ENCODE measurements around the gene CDX2.

The CDX2 gene

GRCh38 chr13:27933118-27933517 lies 36.0 kb downstream of the CDX2 start:
- in situ Hi-C loops (cut with MboI; ENCODE audit: low sequenced_read_pairs): no loop called here

DNA sequence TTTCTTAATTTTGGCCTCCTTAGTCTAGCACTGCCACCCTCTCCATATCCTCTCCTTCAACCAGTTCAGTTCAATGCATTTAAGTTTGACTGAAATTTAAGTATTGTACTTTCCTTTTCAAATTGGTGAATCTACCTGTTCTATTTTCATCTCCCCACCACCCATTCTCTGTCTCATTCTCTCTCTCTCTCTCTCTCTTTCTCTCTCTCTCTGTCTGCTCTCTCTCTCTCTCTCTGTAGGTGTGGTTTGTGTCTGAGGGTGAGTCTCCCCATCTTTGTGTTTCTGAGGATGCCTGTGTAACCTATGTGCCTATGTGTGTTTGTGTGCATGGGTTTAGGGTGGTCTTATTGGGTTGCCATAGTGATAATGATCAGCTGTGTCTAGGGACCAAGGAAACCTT lies 39.2 kb downstream of the CDX2 start:
- in situ Hi-C loops (cut with MboI; ENCODE audit: low sequenced_read_pairs): no loop called here

DNA sequence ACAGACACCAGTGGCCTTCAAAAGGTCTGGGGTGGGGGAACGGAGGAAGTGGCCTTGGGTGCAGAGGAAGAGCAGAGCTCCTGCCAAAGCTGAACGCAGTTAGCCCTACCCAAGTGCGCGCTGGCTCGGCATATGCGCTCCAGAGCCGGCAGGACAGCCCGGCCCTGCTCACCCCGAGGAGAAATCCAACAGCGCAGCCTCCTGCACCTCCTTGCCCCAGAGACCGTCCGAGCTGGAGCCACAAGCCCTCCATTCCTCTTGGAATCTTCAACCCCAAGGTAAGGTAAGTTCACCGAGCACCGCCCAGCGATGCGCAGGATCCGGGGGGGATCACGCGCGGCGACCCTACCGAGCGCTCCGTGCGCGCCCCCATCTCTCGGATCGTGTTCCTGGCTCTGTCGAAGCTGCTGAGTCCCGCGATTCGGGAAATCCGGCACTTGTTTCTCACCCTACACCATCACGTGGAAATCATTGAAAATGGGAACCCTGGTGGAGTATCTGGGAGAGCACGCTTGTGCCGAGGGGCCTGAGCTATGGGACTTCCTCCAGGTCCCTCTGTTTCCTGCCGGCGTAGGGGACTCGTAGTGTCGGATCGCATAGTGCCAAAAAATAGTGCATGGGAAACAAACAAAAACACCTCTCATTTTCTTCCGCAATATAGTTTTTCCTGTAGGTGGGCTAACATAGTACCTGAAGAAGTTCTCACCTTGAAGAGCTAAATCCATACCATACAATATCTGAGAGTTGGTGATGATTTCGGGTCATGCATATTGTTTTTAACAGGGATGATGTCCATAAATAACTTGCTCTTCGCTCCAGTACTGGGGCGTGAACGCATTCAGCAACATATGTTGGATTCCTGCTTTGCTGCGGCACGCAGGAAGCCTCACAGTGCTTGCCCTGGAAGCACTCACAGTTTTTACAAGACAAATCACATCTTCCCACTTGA lies 40.0 kb downstream of the CDX2 start:
- in situ Hi-C loops (cut with MboI; ENCODE audit: low sequenced_read_pairs): no loop called here

DNA sequence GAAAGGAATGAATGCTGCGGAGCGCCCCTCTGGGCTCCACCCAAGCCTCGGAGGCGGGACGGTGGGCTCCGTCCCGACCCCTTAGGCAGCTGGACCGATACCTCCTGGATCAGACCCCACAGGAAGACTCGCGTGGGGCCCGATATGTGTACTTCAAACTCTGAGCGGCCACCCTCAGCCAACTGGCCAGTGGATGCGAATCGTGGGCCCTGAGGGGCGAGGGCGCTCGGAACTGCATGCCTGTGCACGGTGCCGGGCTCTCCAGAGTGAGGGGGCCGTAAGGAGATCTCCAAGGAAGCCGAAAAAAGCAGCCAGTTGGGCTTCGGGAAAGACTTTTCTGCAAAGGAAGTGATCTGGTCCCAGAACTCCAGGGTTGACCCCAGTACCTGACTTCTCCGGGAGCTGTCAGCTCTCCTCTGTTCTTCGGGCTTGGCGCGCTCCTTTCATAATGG lies 40.7 kb downstream of the CDX2 start:
- in situ Hi-C loops (cut with MboI; ENCODE audit: low sequenced_read_pairs): no loop called here

- in situ Hi-C loops (cut with MboI; ENCODE audit: low sequenced_read_pairs): no loop called here
These were observed 41.4 kb downstream of the CDX2 start for GRCh38 chr13:27927444-27928352.

- in situ Hi-C loops (cut with MboI; ENCODE audit: low sequenced_read_pairs): no loop called here
These were observed 42.3 kb downstream of the CDX2 start for GRCh38 chr13:27926644-27927434.

DNA sequence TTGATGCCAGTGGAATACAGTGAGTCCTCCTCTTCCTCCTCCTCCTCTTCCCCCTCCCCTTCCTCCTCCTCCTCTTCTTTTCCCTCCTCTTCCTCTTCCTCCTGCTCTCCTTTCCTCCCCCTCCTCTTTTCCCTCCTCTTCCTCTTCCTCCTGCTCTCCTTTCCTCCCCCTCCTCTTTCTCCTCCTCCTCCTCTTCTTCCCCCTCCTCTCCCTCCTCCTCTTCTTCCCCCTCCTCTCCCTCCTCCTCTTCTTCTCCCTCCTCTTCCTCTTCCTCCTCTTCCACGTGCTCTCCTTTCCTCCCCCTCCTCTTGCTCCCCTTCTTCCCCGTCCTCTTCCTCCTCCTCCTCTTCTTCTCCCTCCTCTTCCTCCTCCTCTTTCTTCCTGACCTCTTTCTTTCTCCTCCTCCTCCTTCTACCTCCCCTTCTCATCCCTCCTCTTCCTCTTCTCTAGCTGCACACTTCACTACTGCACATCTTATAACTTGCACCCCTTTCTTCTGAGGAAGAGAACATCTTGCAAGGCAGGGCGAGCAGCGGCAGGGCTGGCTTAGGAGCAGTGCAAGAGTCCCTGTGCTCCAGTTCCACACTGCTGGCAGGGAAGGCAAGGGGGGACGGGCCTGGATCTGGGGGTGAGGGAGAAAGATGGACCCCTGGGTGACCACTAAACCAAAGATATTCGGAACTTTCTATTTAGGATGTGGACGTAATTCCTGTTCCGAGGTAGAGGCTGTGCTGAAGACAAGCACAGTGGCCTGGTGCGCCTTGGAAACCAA lies 43.7 kb downstream of the CDX2 start:
- in situ Hi-C loops (cut with MboI; ENCODE audit: low sequenced_read_pairs): no loop called here

- in situ Hi-C loops (cut with MboI; ENCODE audit: low sequenced_read_pairs): no loop called here
These were observed 44.5 kb downstream of the CDX2 start for GRCh38 chr13:27924529-27925141.

GRCh38 chr13:27923794-27924528 lies 45.2 kb downstream of the CDX2 start:
- in situ Hi-C loops (cut with MboI; ENCODE audit: low sequenced_read_pairs): no loop called here

GRCh38 chr13:27922883-27923612 lies 46.1 kb downstream of the CDX2 start:
- in situ Hi-C loops (cut with MboI; ENCODE audit: low sequenced_read_pairs): no loop called here

GRCh38 chr13:27921961-27922882 lies 46.9 kb downstream of the CDX2 start:
- in situ Hi-C loops (cut with MboI; ENCODE audit: low sequenced_read_pairs): no loop called here

DNA sequence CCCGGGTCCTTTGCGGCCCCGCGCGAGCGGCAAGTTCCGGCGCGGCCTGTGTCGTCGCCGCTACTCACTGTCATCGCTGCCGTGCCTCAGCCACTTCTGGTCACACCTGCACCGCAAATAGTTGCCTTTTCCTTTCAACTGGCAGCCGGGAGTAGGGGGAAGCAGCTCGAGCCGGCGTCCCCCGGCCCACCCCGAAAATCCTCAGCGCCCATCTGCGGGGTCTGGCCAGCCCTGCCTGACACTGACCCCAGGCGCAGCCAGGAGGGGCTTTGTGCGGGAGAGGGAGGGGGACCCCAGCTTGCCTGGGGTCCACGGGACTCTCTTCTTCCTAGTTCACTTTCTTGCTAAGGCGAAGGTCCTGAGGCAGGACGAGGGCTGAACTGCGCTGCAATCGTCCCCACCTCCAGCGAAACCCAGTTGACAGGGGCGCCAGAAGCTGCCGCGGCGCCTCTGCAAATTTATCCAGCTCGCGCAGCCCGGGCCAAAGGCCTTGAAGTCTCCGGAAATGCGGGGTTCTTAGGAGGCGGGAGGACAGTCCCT lies 47.6 kb downstream of the CDX2 start:
- in situ Hi-C loops (cut with MboI; ENCODE audit: low sequenced_read_pairs): no loop called here

DNA sequence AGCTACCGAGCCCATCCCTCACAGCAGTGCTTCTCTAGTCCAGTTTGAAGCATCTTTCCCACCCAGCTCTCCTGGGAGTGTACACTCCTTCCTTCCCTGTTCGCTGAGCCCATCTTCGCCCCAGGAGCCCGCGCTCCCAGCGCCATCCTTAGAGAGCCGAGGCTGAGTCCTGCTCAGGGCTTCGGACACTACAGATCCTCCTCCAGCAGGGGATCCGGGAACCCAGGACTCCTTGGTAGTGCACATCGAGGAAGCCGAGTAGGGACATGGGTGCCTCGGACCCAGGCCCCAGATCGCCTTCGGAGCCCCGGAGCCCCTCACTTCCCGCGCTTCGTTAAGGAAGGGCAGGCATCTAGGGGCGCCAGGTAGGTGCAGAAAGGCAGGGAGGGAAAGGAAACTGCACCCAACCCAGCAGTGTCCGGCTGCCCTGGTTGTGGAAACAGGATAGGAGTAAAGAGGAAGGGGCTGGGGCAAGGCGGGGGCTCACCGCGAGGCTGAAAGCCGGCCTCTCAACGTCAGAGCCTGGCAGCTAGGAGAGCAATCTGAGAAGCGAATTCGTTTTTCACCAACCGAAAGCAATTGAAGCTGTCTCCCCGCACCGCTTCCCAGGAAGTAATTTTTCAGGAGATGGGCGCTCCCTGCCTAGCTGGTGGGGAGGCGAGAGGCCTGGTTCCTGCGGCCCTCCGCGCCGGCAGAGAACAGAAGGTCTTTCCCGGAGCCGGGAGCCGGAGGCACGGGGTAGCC lies 48.3 kb downstream of the CDX2 start:
- in situ Hi-C loops (cut with MboI; ENCODE audit: low sequenced_read_pairs): no loop called here

DNA sequence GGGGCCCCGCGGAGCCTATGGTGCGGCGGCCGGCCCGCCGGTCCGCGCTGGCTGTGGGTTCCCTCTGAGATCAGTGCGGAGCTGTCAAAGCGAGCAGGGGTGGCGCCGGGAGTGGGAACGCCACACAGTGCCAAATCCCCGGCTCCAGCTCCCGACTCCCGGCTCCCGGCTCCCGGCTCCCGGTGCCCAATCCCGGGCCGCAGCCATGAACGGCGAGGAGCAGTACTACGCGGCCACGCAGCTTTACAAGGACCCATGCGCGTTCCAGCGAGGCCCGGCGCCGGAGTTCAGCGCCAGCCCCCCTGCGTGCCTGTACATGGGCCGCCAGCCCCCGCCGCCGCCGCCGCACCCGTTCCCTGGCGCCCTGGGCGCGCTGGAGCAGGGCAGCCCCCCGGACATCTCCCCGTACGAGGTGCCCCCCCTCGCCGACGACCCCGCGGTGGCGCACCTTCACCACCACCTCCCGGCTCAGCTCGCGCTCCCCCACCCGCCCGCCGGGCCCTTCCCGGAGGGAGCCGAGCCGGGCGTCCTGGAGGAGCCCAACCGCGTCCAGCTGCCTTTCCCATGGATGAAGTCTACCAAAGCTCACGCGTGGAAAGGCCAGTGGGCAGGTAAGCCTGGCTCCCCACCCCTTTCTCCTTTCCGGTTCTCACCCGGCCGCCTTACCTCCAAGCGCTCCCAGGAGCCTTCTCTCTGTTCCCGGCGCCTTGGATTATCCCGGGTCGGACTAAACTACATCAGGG lies 49.0 kb downstream of the CDX2 start, which contains the start of gene PDX1:
Gene PDX1, plus strand, starts transcription at position 67 of the 743 bp plus-strand sequence. Its CDS starts 139 bp downstream, at position 206.
- in situ Hi-C loops (cut with MboI; ENCODE audit: low sequenced_read_pairs): no loop called here

DNA sequence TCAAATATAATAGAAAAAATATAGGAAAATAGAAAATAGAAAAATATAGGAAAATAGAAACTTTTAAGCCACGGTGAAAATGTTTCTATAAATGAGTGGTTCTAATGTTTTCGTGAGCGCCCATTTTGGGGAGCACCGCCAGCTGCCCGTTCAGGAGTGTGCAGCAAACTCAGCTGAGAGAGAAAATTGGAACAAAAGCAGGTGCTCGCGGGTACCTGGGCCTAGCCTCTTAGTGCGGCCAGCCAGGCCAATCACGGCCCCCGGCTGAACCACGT lies 49.5 kb downstream of the CDX2 start:
- in situ Hi-C loops (cut with MboI; ENCODE audit: low sequenced_read_pairs): no loop called here
